B cell (primary cell): ENCODE results near the gene NLGN1. TPM values are rescaled to one million over a fixed set of nuclear protein-coding genes. Genes with fewer than 3 reads are reported as not detected.

Experiments
- ATAC-seq: fragments of 200-7000 bp; cut with Tn5 transposase; one replicate; pipeline ENCODE4 v1.10.0; 2021; ENCODE audit warnings: low read depth, mild to moderate bottlenecking, moderate number of reproducible peaks, moderate library complexity
- CTCF ChIA-PET: fragments of 350-600 bp; sonication (Branson Sonifier 250); formaldehyde crosslinking; loops from one replicate; lab custom pipeline; 2021; ENCODE audit warnings: antibody characterized with exemption, inconsistent platforms; lab: Charles Lee
- POLR2A ChIA-PET: fragments of 350-600 bp; sonication (Branson Sonifier 250); formaldehyde crosslinking; loops from one replicate; lab custom pipeline; 2021; ENCODE audit warnings: antibody characterized with exemption; lab: Charles Lee
- DNase-seq: peaks from one replicate; pipeline ENCODE4 v3.0.0; 2013
- H2AFZ ChIP-seq: 2 replicates; pipeline ENCODE4 v1.6.1; 2012; ENCODE audit warnings: mild to moderate bottlenecking, low read depth, low read length; ENCODE audit not compliant: insufficient read depth, poor library complexity, severe bottlenecking
- H3K27ac ChIP-seq, 2 donors: 1 replicate in 1 of 2; 2 replicates in 1 of 2; pipeline ENCODE4 v1.5.1; 2012 to 2013; ENCODE audit warnings: low read length in 2 of 2, mild to moderate bottlenecking in 2 of 2, moderate library complexity in 1 of 2
- H3K27me3 ChIP-seq, 4 experiments: fragments of 200-600 bp in 1 of 4; sonication (generic) in 1 of 4; replicated peaks in 1 of 4; 1 replicate in 2 of 4; 2 replicates in 2 of 4; pipeline versions ENCODE4 v1.6.1 to v1.7.0; 2013 to 2016; ENCODE audit warnings: low read length in 3 of 4, mild to moderate bottlenecking in 2 of 4, mixed read lengths in 1 of 4, moderate library complexity in 1 of 4; ENCODE audit not compliant: insufficient read depth in 4 of 4, control insufficient read depth in 3 of 4; ENCODE audit errors: control extremely low read depth in 1 of 4
- H3K36me3 ChIP-seq, 2 experiments: replicated peaks in 1 of 2; 1 replicate in 1 of 2; 2 replicates in 1 of 2; pipeline versions ENCODE4 v1.6.1 to v1.7.1; 2013; ENCODE audit warnings: low read length in 1 of 2; ENCODE audit not compliant: insufficient read depth in 2 of 2, control insufficient read depth in 1 of 2; ENCODE audit errors: control extremely low read depth in 1 of 2, extremely low read depth in 1 of 2
- H3K4me1 ChIP-seq, 2 donors: fragments of 200-600 bp in 1 of 2; sonication (generic) in 1 of 2; 1 replicate in 1 of 2; 2 replicates in 1 of 2; pipeline versions ENCODE4 v1.5.1 to v1.6.1; 2013 to 2017; ENCODE audit warnings: low read length in 2 of 2; ENCODE audit not compliant: control insufficient read depth in 2 of 2, insufficient read depth in 2 of 2
- H3K4me2 ChIP-seq: replicated peaks from 2 replicates; pipeline ENCODE3; 2012; ENCODE audit warnings: mild to moderate bottlenecking, low read depth, low read length; ENCODE audit not compliant: poor library complexity, severe bottlenecking
- H3K4me3 ChIP-seq, 5 experiments: fragments of 200-600 bp in 1 of 5; sonication (generic) in 1 of 5; 1 replicate in 3 of 5; 2 replicates in 2 of 5; pipeline versions ENCODE4 v1.5.1 to v1.7.0; 2011 to 2016; ENCODE audit warnings: low read length in 4 of 5, mild to moderate bottlenecking in 4 of 5, low read depth in 2 of 5, control low read depth in 1 of 5, moderate library complexity in 1 of 5; ENCODE audit not compliant: insufficient read depth in 1 of 5; ENCODE audit errors: control extremely low read depth in 1 of 5, extremely low read depth in 1 of 5
- H3K79me2 ChIP-seq: fragments of 200-600 bp; sonication (generic); one replicate; pipeline ENCODE4 v1.6.0; 2016; ENCODE audit warnings: low read length; ENCODE audit not compliant: control insufficient read depth, insufficient read depth
- H3K9ac ChIP-seq: fragments of 200-600 bp; sonication (generic); 2 replicates; pipeline ENCODE4 v1.6.1; 2017; ENCODE audit warnings: mild to moderate bottlenecking, low read length, moderate library complexity
- H3K9me3 ChIP-seq, 3 donors: one replicate each; pipeline versions ENCODE4 v1.6.1 to v1.7.1; 2013; ENCODE audit warnings: low read length in 2 of 3; ENCODE audit not compliant: control insufficient read depth in 2 of 3, insufficient read depth in 1 of 3; ENCODE audit errors: control extremely low read depth in 1 of 3
- H4K20me1 ChIP-seq: 2 replicates; pipeline ENCODE4 v1.6.0; 2012; ENCODE audit warnings: mild to moderate bottlenecking, low read length; ENCODE audit not compliant: insufficient read depth, control insufficient read depth, poor library complexity, severe bottlenecking
- H3K27ac Mint-ChIP-seq: one replicate; pipeline ENCODE4 v1.8.0; 2021; ENCODE audit warnings: mixed read lengths
- H3K27me3 Mint-ChIP-seq: one replicate; pipeline ENCODE4 v1.8.0; 2021; ENCODE audit warnings: mixed read lengths
- H3K4me1 Mint-ChIP-seq: one replicate; pipeline ENCODE4 v1.8.0; 2021; ENCODE audit warnings: mixed read lengths
- H3K4me3 Mint-ChIP-seq: one replicate; pipeline ENCODE4 v1.8.0; 2021; ENCODE audit warnings: mixed read lengths
- H3K9me3 Mint-ChIP-seq: one replicate; pipeline ENCODE4 v1.8.0; 2022; ENCODE audit warnings: mixed read lengths; ENCODE audit not compliant: insufficient read depth
- CTCF ChIP-seq: fragments of 200-600 bp; IDR thresholded peaks from one replicate; pipeline ENCODE4 v1.8.0; 2022; ENCODE audit warnings: antibody characterized with exemption, mild to moderate bottlenecking
- EZH2 ChIP-seq: IDR thresholded peaks from 2 replicates; pipeline ENCODE4 v1.6.1; 2012; ENCODE audit warnings: borderline replicate concordance, low read depth, mild to moderate bottlenecking, moderate library complexity, low read length; ENCODE audit not compliant: insufficient read depth, poor library complexity, severe bottlenecking
- WGBS: methylation state at CpG from one replicate; pipeline ENCODE4 v1.1.5; 2013; ENCODE audit warnings: missing lambda C conversion rate; ENCODE audit not compliant: insufficient coverage; 5-methylcytosine and 5-hydroxymethylcytosine counted together
- intact Hi-C: fragments of 100-400 bp; cut with micrococcal nuclease; formaldehyde crosslinking; loops from one replicate; pipeline ENCODE4 v1.10.0; 2022
- polyA plus RNA-seq: library from polyadenylated mRNA; depleted of rRNA; stranded (reverse); fragments of >200 nt; gene quantifications from 2 replicates; pipeline ENCODE4 v1.2.3, GENCODE V29; 2012
- total RNA-seq, 2 donors: library from RNA; stranded (reverse); fragments of 120-200 nt in 1 of 2; gene quantifications; 1 replicate in 1 of 2; 2 replicates in 1 of 2; pipeline versions ENCODE4 v1.2.3 to v1.2.4, GENCODE V29; 2013 to 2022

The NLGN1 gene
- total and polyA plus RNA-seq, 2 donors (not counting 1 experiment from before 2014, with no cell fraction given), result not detected

- no peak overlapping the region for H3K4me2 ChIP-seq
- Mint-ChIP-seq H3K4me1 (no peaks in the 10 kb centered on the region), H3K27ac (no peak overlapping the region), H3K4me3 (no peak overlapping the region), H3K9me3 (no peaks in the 10 kb centered on the region), H3K27me3 (no peaks in the 10 kb centered on the region)
- POLR2A ChIA-PET, result no interaction called here
- no peaks in the 10 kb centered on the region for H3K36me3 ChIP-seq
- WGBS, result no CpG with 5 or more reads among the region's 3 CpGs
- H3K4me1 ChIP-seq, result no peaks in the 10 kb centered on the region
- H2AFZ ChIP-seq, result no peak overlapping the region
- CTCF ChIA-PET, result no interaction called here
- no peaks in the 10 kb centered on the region for H4K20me1 ChIP-seq
- intact Hi-C loops, result no loop called here
- no peak overlapping the region for H3K27ac ChIP-seq
- no peak overlapping the region for H3K9ac ChIP-seq
- H3K27me3 ChIP-seq, result no peaks in the 10 kb centered on the region
- H3K79me2 ChIP-seq, result no peaks in the 10 kb centered on the region
- no peak for TF ChIP-seq CTCF
- TF ChIP-seq EZH2, result no peak
- no peaks in the 10 kb centered on the region for H3K9me3 ChIP-seq
- H3K4me3 ChIP-seq, result no peak overlapping the region
- no peak for DNase-seq
- ATAC-seq, result no peak
These were observed 346.9 kb downstream of the NLGN1 start for GRCh38 chr3:173744479-173744878.

- Histone ChIP-seq H3K9ac (no peak overlapping the region), H3K9me3 (no peaks in the 10 kb centered on the region), H3K4me2 (no peak overlapping the region), H3K4me3 (no peak overlapping the region), H4K20me1 (no peaks in the 10 kb centered on the region), H3K27ac (no peak overlapping the region), H3K4me1 (no peaks in the 10 kb centered on the region), H3K27me3 (no peaks in the 10 kb centered on the region), H2AFZ (no peak overlapping the region), H3K79me2 (no peaks in the 10 kb centered on the region), H3K36me3 (no peaks in the 10 kb centered on the region)
- ATAC-seq (no peak), DNase-seq (no peak)
- WGBS, result 100% methylated on average over 2 of the region's 4 CpGs
- ChIA-PET POLR2A (no interaction called here), CTCF (no interaction called here)
- no peak overlapping the region for H3K27ac Mint-ChIP-seq
- intact Hi-C loops, result no loop called here
- no peak for TF ChIP-seq EZH2
- no peak for TF ChIP-seq CTCF
- H3K4me3 Mint-ChIP-seq, result no peak overlapping the region
- H3K9me3 Mint-ChIP-seq, result no peaks in the 10 kb centered on the region
- no peaks in the 10 kb centered on the region for H3K4me1 Mint-ChIP-seq
- no peaks in the 10 kb centered on the region for H3K27me3 Mint-ChIP-seq
These were observed 347.4 kb downstream of the NLGN1 start for GRCh38 chr3:173744895-173745294.
